Psoas muscle (tissue), 8 donors: ENCODE measurements around the gene SLC16A12. TPM values are rescaled to one million over a fixed set of nuclear protein-coding genes. Genes with fewer than 3 reads are reported as not detected.
"Not testable (repeated sequence)": the region's sequence is repeated elsewhere in the genome, so short reads cannot be mapped to it uniquely, and the experiment has no call there.

Experiments used
- ATAC-seq, 4 donors: fragments of 200-7000 bp; cut with Tn5 transposase; one replicate each; pipeline ENCODE4 v1.9.1; 2020; ENCODE audit warnings: moderate library complexity in 3 of 4, mild to moderate bottlenecking in 2 of 4
- DNase-seq, 2 donors: peaks; one replicate each; pipeline ENCODE4 v3.0.0-alpha.2; 2020
- H3K27ac ChIP-seq: fragments of 200-600 bp; one replicate; pipeline ENCODE4 v1.8.0; 2022
- H3K27me3 ChIP-seq, 3 donors: fragments of 200-600 bp in 1 of 3; one replicate each; pipeline versions ENCODE4 v1.6.1 to v1.8.0; 2013 to 2022; ENCODE audit warnings: low read length in 2 of 3, mild to moderate bottlenecking in 2 of 3, moderate library complexity in 1 of 3; ENCODE audit not compliant: insufficient read depth in 3 of 3
- H3K36me3 ChIP-seq, 2 donors: fragments of 200-600 bp in 1 of 2; one replicate each; pipeline versions ENCODE4 v1.6.1 to v1.8.0; 2013 to 2022; ENCODE audit warnings: low read depth in 1 of 2, mild to moderate bottlenecking in 1 of 2, moderate library complexity in 1 of 2; ENCODE audit not compliant: insufficient read depth in 1 of 2
- H3K4me1 ChIP-seq: fragments of 200-600 bp; one replicate; pipeline ENCODE4 v1.8.0; 2022
- H3K4me3 ChIP-seq: fragments of 200-600 bp; one replicate; pipeline ENCODE4 v1.8.0; 2022; ENCODE audit warnings: mild to moderate bottlenecking
- H3K9me3 ChIP-seq: fragments of 200-600 bp; one replicate; pipeline ENCODE4 v1.8.0; 2022
- CTCF ChIP-seq: fragments of 200-600 bp; IDR thresholded peaks from one replicate; pipeline ENCODE4 v1.8.0; 2022; ENCODE audit warnings: antibody characterized with exemption
- WGBS, 3 donors: extraction: QIAGEN DNeasy Blood & Tissue Kit; methylation state at CpG; one replicate each; pipeline versions ENCODE4 v1.1.6 to v1.1.7; 2013; 5-methylcytosine and 5-hydroxymethylcytosine counted together
- intact Hi-C, 2 donors: fragments of 100-400 bp; cut with DNase I; formaldehyde crosslinking; loops; one replicate each; pipeline versions ENCODE4 v1.11.0 to v1.14.2; 2022
- polyA plus RNA-seq, 3 donors: library from polyadenylated mRNA; stranded (reverse); fragments of 200-250 nt; gene quantifications; one replicate each; pipeline ENCODE4 v1.2.3, GENCODE V29; 2013
- total RNA-seq, 4 donors: library from RNA; stranded (reverse); fragmentation: NEBNext Ultra II Directional in 2 of 4; extraction: Animal tissue kit (Norgen Biotek cat#: 25700) in 2 of 4; gene quantifications; one replicate each; pipeline versions ENCODE4 v1.2.1 to v1.2.4, GENCODE V29; 2021 to 2023
- donor health status: healthy with polysubstance abuse.
- donor health status: DM: no; HTN: no; CAD: no; lungs with moderate emphysema.
- donor health status: Bipolar disorder and iron deficiency.
- donor health status: healthy.
- donor health status: DM: yes; HTN: yes; CAD: no.
- donor health status: DM: no; HTN: no; CAD: no.
- donor health status: DM: no; HTN: no; CAD: no.
- donor health status: DM: yes; HTN: yes; CAD: no.

The SLC16A12 gene
- total and polyA plus RNA-seq, 7 donors: 0.74 to 1.9 (median 1.2) TPM

GRCh38 chr10:89532476-89532875 is 2.9 kb downstream of the SLC16A12 start:
- peaks cover 2 to 58% (median 8%) of the 10 kb centered on the region in 3 donors for H3K27me3 ChIP-seq
- no peaks in the 10 kb centered on the region for H3K36me3 ChIP-seq
- intact Hi-C loops: no loop called here
- TF ChIP-seq CTCF: no peak
- ATAC-seq (no peak), DNase-seq (no peak)
- no peak overlapping the region for H3K27ac ChIP-seq
- H3K4me1 ChIP-seq: peaks cover 7% of the 10 kb centered on the region
- 83 to 87% (median 85%) methylated on average over 3 of the region's 3 CpGs for WGBS, 3 donors
- H3K9me3 ChIP-seq: no peaks in the 10 kb centered on the region
- H3K4me3 ChIP-seq: no peak overlapping the region

GRCh38 chr10:89531359-89531758 is 4.0 kb downstream of the SLC16A12 start:
- DNase-seq: no peak

GRCh38 chr10:89529711-89530110 is 5.7 kb downstream of the SLC16A12 start:
- H3K27ac ChIP-seq, ATAC-seq, intact Hi-C loops: not testable (repeated sequence)

More at GRCh38 chr10:89531359-89531758, 4.0 kb downstream of the SLC16A12 start:
- intact Hi-C loops: no loop called here
- WGBS, 3 donors: 75 to 93% (median 92%) methylated on average over 3 of the region's 3 CpGs
- ATAC-seq: no peak
- Histone ChIP-seq H3K4me1 (peaks cover 7% of the 10 kb centered on the region), H3K9me3 (no peaks in the 10 kb centered on the region), H3K36me3 (no peaks in the 10 kb centered on the region), H3K27ac (no peak overlapping the region), H3K4me3 (no peak overlapping the region), H3K27me3 (peaks cover 2 to 50% (median 8%) of the 10 kb centered on the region in 3 donors)
- no peak for TF ChIP-seq CTCF

GRCh38 chr10:89526358-89526757 is 9.0 kb downstream of the SLC16A12 start:
- H3K4me1 ChIP-seq: no peaks in the 10 kb centered on the region

More at GRCh38 chr10:89529711-89530110, 5.7 kb downstream of the SLC16A12 start:
- WGBS, 3 donors: 91 to 99% (median 93%) methylated on average over 6 of the region's 6 CpGs
- H3K4me1 ChIP-seq, H3K36me3 ChIP-seq, H3K9me3 ChIP-seq, H3K4me3 ChIP-seq, DNase-seq: not testable (repeated sequence)
- peaks cover 2 to 33% (median 8%) of the 10 kb centered on the region in 3 donors for H3K27me3 ChIP-seq

GRCh38 chr10:89525556-89525955 is 9.8 kb downstream of the SLC16A12 start:
- WGBS, 3 donors: 44 to 61% (median 47%) methylated on average over 5 of the region's 5 CpGs
- Histone ChIP-seq H3K36me3 (no peaks in the 10 kb centered on the region), H3K4me3 (no peak overlapping the region), H3K27me3 (no peaks in the 10 kb centered on the region), H3K4me1 (no peaks in the 10 kb centered on the region), H3K9me3 (no peaks in the 10 kb centered on the region), H3K27ac (no peak overlapping the region)
- TF ChIP-seq CTCF: no peak
- intact Hi-C loops: no loop called here
- ATAC-seq (no peak), DNase-seq (no peak)

More at GRCh38 chr10:89526358-89526757, 9.0 kb downstream of the SLC16A12 start:
- WGBS, 3 donors: 33 to 59% (median 43%) methylated on average over 4 of the region's 4 CpGs
- no peaks in the 10 kb centered on the region for H3K36me3 ChIP-seq
- no peak for ATAC-seq
- H3K27ac ChIP-seq: no peak overlapping the region
- no peak for TF ChIP-seq CTCF
- H3K9me3 ChIP-seq: no peaks in the 10 kb centered on the region
- no peak overlapping the region for H3K4me3 ChIP-seq
- no peak for DNase-seq
- H3K27me3 ChIP-seq: peaks cover 0 to 4% (median 0%) of the 10 kb centered on the region in 3 donors
- intact Hi-C loops: no loop called here
